Fibroblast of lung (primary cell): Measurements from ENCODE around the gene PSKH1. TPM values are rescaled to one million over a fixed set of nuclear protein-coding genes. Genes with fewer than 3 reads are reported as not detected.

ENCODE experiments used
- DNase-seq, 2 donors: peaks; one replicate each; pipeline versions ENCODE4 v3.0.0 to v3.0.0-alpha.2; 2010; ENCODE audit warnings: low read depth in 2 of 2
- H2AFZ ChIP-seq: 2 replicates; pipeline ENCODE4 v1.5.1; 2012; ENCODE audit warnings: low read length, control low read depth, inconsistent platforms
- H3K27ac ChIP-seq: 2 replicates; pipeline ENCODE4 v1.5.1; 2011; ENCODE audit warnings: low read length, control low read depth; ENCODE audit not compliant: insufficient read depth
- H3K27me3 ChIP-seq: 2 replicates; pipeline ENCODE4 v1.5.1; 2011; ENCODE audit warnings: mild to moderate bottlenecking, low read length; ENCODE audit not compliant: control insufficient read depth, insufficient read depth
- H3K36me3 ChIP-seq: 2 replicates; pipeline ENCODE4 v1.5.1; 2011; ENCODE audit warnings: low read length; ENCODE audit not compliant: control insufficient read depth, insufficient read depth
- H3K4me1 ChIP-seq: 2 replicates; pipeline ENCODE4 v1.5.1; 2011; ENCODE audit warnings: low read length; ENCODE audit not compliant: control insufficient read depth, insufficient read depth; ENCODE audit errors: extremely low read depth
- H3K4me2 ChIP-seq: 2 replicates; pipeline ENCODE4 v1.5.1; 2011; ENCODE audit warnings: low read length, control low read depth; ENCODE audit not compliant: insufficient read depth; ENCODE audit errors: extremely low read depth
- H3K4me3 ChIP-seq, 4 experiments: fragments of 200-600 bp in 1 of 4; sonication (generic) in 1 of 4; replicated peaks in 1 of 4; 2 replicates each; pipeline ENCODE4 v1.5.1; 2011 to 2016; ENCODE audit warnings: low read length in 4 of 4, low read depth in 3 of 4, mild to moderate bottlenecking in 3 of 4, control low read depth in 2 of 4, inconsistent platforms in 1 of 4, mixed read lengths in 1 of 4; ENCODE audit not compliant: insufficient read depth in 1 of 4; ENCODE audit errors: control extremely low read depth in 1 of 4
- H3K79me2 ChIP-seq: 2 replicates; pipeline ENCODE4 v1.5.1; 2012; ENCODE audit warnings: mild to moderate bottlenecking, low read length, inconsistent platforms; ENCODE audit not compliant: control insufficient read depth, insufficient read depth
- H3K9ac ChIP-seq: 2 replicates; pipeline ENCODE4 v1.5.1; 2011; ENCODE audit warnings: mild to moderate bottlenecking, low read length, control low read depth; ENCODE audit not compliant: insufficient read depth
- H3K9me3 ChIP-seq: 2 replicates; pipeline ENCODE4 v1.5.1; 2012; ENCODE audit warnings: low read depth, low read length; ENCODE audit not compliant: control insufficient read depth, insufficient read depth
- H4K20me1 ChIP-seq: 2 replicates; pipeline ENCODE4 v1.5.1; 2011; ENCODE audit warnings: low read length; ENCODE audit not compliant: control insufficient read depth, insufficient read depth; ENCODE audit errors: extremely low read depth
- CTCF ChIP-seq, 2 donors: IDR thresholded peaks in 1 of 2; conservative IDR thresholded peaks in 1 of 2; 1 replicate in 1 of 2; 2 replicates in 1 of 2; pipeline ENCODE4 v1.5.1; 2011 to 2012; ENCODE audit warnings: low read length in 2 of 2, control low read depth in 1 of 2, inconsistent platforms in 1 of 2, low read depth in 1 of 2, mild to moderate bottlenecking in 1 of 2
- EZH2 ChIP-seq: IDR thresholded peaks from 2 replicates; pipeline ENCODE4 v1.5.1; 2012; ENCODE audit warnings: low read length, control low read depth, mild to moderate bottlenecking; ENCODE audit errors: missing control alignments
- polyA plus RNA-seq, 2 donors: library from polyadenylated mRNA; depleted of rRNA in 1 of 2; stranded (reverse) in 1 of 2; unstranded in 1 of 2; fragments of >200 nt; gene quantifications; 2 replicates each; pipeline ENCODE4 v1.2.1, GENCODE V29; 2011 to 2012; ENCODE audit warnings: missing spikeins in 1 of 2
- total RNA-seq: library from RNA; depleted of rRNA; stranded (reverse); fragments of >200 nt; gene quantifications from 2 replicates; pipeline ENCODE4 v1.2.1, GENCODE V29; 2014

Gene PSKH1
- total and polyA plus RNA-seq, 2 donors (not counting 1 experiment from before 2014, with no cell fraction given) = 13.4 to 15.4 TPM

GRCh38 chr16:67884684-67885083 is 8.4 kb upstream of the PSKH1 start, which contains the start of gene NRN1L:
Gene NRN1L (plus strand): TSS chr16:67884885. CDS start chr16:67884904, 19 bp downstream.
- H3K9me3 ChIP-seq = no peaks in the 10 kb centered on the region
- DNase-seq = peak; percentile 84 to 91
- H2AFZ ChIP-seq = no peak within 1 kb of the TSS
- H3K4me2 ChIP-seq = peak within 1 kb of the TSS; percentile 1
- no peak within 1 kb of the TSS for H3K27ac ChIP-seq
- H3K36me3 ChIP-seq = peaks cover 35% of the 10 kb centered on the region
- H3K4me1 ChIP-seq = peaks cover 6% of the 10 kb centered on the region
- no peak within 1 kb of the TSS for H3K4me3 ChIP-seq
- no peak for TF ChIP-seq CTCF (conservative IDR thresholded peaks at IDR 0.05 in 1 of 2, IDR thresholded peaks at IDR 0.05 in 1 of 2; ENCODE audit: low read depth in 1 of 2, low read length in 2 of 2)
- TF ChIP-seq EZH2 = no peak
- no peak within 1 kb of the TSS for H3K9ac ChIP-seq
- no peaks in the 10 kb centered on the region for H3K27me3 ChIP-seq
- no peaks in the 10 kb centered on the region for H3K79me2 ChIP-seq
- peaks cover 4% of the 10 kb centered on the region for H4K20me1 ChIP-seq

GRCh38 chr16:67885545-67885944 is 7.5 kb upstream of the PSKH1 start:
- no peaks in the 10 kb centered on the region for H3K79me2 ChIP-seq
- no peak overlapping the region for H3K9ac ChIP-seq
- H2AFZ ChIP-seq = no peak overlapping the region
- DNase-seq = no peak
- H3K9me3 ChIP-seq = no peaks in the 10 kb centered on the region
- H3K27ac ChIP-seq = no peak overlapping the region
- no peaks in the 10 kb centered on the region for H3K27me3 ChIP-seq
- H3K4me3 ChIP-seq = no peak overlapping the region
- H3K4me2 ChIP-seq = no peak overlapping the region
- H4K20me1 ChIP-seq = peaks cover 4% of the 10 kb centered on the region
- H3K36me3 ChIP-seq = peaks cover 28% of the 10 kb centered on the region
- no peak for TF ChIP-seq CTCF (conservative IDR thresholded peaks at IDR 0.05 in 1 of 2, IDR thresholded peaks at IDR 0.05 in 1 of 2; ENCODE audit: low read depth in 1 of 2, low read length in 2 of 2)
- TF ChIP-seq EZH2 = no peak
- peaks cover 6% of the 10 kb centered on the region for H3K4me1 ChIP-seq

GRCh38 chr16:67885976-67886375 is 7.1 kb upstream of the PSKH1 start:
- no peaks in the 10 kb centered on the region for H3K27me3 ChIP-seq
- H3K79me2 ChIP-seq = no peaks in the 10 kb centered on the region
- no peak overlapping the region for H3K4me2 ChIP-seq
- no peak for DNase-seq
- H2AFZ ChIP-seq = no peak overlapping the region
- H4K20me1 ChIP-seq = peaks cover 4% of the 10 kb centered on the region
- no peak overlapping the region for H3K9ac ChIP-seq
- peaks cover 23% of the 10 kb centered on the region for H3K36me3 ChIP-seq
- H3K4me3 ChIP-seq = no peak overlapping the region
- H3K9me3 ChIP-seq = no peaks in the 10 kb centered on the region
- peaks cover 6% of the 10 kb centered on the region for H3K4me1 ChIP-seq
- TF ChIP-seq CTCF (conservative IDR thresholded peaks at IDR 0.05 in 1 of 2, IDR thresholded peaks at IDR 0.05 in 1 of 2; ENCODE audit: low read depth in 1 of 2, low read length in 2 of 2) = no peak
- no peak overlapping the region for H3K27ac ChIP-seq
